GM20431 (cell line): Measurements from ENCODE around the gene KRT10.
"Not testable (repeated sequence)": the region's sequence is repeated elsewhere in the genome, so short reads cannot be mapped to it uniquely, and the experiment has no call there.

Experiments used
- in situ Hi-C: fragments of 300-500 bp; cut with MseI, MboI; formaldehyde crosslinking; loops from one replicate; pipeline ENCODE4 v1.15.0; 2020; ENCODE audit warnings: low sequenced_read_pairs; ENCODE audit not compliant: unreplicated experiment

The KRT10 gene

DNA sequence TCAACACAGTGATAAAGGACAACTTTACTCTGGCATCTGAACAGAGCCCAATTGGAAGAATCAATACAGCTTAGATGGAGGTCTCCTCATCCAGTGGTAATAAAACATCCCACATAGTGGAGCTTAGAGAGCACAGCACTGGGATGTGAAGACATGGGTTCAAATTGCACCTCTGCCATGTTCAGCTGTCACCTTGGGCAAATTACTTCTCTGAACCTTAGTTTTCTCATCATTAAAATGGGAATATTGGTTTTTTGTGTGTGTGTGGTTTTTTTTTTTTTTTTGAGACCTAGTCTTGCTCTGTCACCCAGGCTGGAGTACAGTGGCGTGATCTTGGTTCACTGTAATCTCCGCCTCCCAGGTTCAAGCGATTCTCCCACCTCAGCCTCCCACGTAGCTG lies 13.6 kb upstream of the KRT10 start:
- in situ Hi-C loops = no loop called here

DNA sequence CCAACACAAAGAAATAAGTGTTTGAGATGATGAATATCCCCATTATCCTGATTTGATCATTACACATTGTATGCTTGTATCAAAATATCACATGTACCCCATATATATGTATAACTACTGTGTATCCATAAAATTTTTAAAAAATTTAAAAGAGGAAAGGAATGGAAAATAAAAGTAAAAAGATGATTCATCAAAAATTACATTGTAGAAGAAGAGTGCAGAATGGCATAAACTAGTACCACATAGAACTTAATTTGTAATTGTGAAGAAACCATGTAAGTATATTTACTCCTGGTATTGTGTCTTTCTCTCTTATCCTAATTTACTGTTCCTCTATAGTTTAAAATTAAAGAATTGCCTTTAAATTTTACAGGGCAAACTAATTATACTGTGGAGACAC lies 11.5 kb upstream of the KRT10 start:
- in situ Hi-C loops = no loop called here

- in situ Hi-C loops = no loop called here
These were observed 10.4 kb upstream of the KRT10 start for GRCh38 chr17:40832840-40833239.

DNA sequence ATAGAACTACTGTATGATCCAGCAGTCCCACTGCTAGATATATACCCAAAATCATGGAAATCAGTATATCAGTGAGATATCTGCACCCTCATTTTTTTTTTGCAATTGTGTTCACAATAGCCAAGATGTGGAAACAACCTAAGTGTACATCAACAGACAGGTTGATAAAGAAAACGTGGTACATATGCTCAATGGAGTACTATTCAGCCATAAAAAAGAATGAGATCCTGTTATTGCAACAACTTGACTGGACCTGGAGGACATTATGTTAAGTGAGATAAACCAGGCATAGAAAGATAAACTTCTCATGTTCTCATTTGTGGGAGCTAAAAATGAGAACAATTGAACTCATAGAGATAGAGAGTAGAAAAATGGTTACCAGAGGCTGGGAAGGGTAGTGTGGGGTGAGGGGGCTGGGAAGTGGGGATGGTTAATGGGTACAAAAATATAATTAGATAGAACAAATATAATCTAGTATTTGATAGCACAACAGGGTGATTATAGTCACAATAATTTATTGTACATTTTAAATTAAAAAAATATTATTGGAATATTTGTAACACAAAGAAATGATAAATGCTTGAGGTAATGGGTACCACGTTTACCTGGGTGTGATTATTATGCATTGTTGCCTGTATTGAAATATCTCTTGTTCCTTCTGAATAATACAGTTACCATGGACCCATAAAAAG lies 7.8 kb upstream of the KRT10 start:
- in situ Hi-C loops = no loop called here

DNA sequence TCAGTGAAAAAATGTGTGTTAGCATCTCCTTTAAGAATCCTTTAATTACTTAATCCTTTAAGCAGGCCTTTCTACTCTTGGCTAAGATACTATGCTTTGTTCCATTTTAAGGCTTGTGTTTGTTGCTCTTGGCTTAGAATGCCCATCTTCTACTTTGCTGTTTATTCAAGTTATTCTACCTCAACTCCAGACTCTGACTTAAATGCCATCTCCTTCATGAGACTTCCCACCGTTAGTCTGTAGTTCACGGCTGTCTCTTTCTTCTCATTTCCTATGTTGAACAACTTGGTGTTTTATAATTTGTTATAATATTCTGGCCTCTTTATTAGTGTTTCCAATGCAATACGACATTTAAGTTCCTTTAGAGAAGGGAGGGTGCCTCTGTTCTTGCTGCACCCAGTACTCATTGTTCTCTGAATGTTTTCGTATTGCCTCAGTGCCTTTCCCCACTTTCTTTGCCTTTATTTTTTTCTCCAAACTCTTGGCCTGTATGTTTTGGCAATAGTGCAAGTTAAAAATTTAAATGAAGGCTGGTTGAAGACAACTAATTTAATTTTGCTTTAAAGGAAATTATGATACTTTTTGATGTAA lies 6.1 kb upstream of the KRT10 start:
- in situ Hi-C loops = no loop called here

DNA sequence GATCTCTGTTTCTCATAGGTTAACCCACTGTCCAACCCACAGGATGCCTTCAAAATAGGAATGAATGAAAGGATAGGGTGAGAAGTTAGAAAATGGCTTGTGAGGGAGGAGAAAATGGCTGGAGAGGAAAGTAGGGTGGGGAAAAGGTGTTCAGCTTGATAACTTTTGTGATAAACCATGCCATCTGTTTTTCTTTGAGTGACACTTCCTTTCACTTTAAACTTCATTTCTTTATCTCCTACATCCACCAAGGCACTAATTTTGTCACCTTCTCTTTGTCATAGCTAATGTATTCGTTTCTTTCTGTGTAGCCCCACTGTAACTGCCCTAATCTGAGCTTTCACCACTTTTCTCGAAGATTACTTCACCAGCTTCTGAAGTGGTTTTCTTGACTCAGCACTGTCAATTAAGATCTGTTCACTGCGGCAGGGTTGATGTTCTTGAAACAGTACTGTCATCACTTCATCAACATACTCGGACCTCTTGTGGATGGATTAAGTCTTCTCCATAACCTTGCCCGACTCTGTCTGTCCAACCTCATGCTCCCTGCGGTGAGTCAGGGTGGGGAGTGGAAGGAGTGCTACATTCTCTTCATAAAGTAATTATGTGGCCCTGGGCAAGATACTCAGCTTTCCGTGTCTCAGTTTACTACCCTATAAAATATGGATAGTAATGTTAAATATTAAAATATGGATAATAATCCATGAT lies 5.5 kb upstream of the KRT10 start:
- in situ Hi-C loops = no loop called here

- in situ Hi-C loops = no loop called here
These were observed 3.2 kb upstream of the KRT10 start for GRCh38 chr17:40825599-40825998.

DNA sequence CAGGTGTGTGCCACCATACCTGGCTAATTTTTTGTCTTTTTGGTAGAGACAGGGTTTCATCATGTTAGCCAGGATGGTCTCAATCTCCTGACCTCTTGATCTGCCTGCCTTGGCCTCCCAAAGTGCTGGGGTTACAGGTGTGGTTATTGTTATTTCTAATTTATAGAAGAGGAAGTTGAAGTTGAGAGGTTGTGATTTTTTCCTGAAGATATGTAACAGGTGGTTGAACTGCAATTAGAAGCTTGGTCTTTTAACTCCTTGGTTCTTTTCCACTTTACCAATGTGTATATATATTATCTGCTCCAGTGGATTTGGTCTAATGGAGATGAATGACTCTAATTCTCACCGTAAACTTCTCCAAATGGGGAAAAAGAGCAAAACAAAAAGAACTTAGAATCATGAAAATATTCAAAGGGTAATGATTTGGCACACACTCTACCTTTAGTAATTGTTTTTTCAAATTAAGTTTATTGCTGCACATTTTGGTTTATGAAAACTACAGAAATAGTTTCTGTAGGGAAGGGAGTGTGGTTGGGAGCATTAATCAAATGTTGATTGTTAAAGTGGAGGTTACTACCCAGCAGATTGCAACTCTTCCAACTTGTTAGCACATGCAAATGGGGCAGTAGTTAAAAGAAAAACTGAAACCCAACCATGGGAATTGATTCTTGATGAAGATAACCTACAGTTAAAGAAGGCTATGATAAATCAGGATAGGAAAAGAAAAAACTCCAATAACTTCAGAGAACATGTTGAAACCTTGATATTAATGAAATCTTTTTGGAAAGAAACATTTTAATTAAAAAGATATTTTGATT lies 1.8 kb upstream of the KRT10 start:
- in situ Hi-C loops = no loop called here

DNA sequence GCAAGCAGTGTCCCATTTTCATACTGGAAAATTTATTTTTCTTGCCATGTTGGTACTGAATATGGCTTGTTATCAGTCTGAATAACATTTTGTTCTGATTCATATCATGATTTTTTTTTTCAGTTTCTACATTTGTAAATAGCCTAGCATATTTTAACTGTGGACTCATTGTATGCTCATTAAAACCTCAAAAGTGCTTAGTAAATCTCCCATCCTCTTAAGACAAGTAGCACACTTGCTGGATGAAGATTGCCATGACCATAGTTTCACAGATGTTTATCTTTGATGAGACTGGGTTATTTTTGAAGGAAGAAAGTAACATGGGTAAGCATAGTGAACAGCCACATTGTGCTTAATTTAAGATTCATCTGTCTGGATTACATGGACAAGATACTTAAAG lies 878 bp downstream of the KRT10 start:
- in situ Hi-C loops = no loop called here

DNA sequence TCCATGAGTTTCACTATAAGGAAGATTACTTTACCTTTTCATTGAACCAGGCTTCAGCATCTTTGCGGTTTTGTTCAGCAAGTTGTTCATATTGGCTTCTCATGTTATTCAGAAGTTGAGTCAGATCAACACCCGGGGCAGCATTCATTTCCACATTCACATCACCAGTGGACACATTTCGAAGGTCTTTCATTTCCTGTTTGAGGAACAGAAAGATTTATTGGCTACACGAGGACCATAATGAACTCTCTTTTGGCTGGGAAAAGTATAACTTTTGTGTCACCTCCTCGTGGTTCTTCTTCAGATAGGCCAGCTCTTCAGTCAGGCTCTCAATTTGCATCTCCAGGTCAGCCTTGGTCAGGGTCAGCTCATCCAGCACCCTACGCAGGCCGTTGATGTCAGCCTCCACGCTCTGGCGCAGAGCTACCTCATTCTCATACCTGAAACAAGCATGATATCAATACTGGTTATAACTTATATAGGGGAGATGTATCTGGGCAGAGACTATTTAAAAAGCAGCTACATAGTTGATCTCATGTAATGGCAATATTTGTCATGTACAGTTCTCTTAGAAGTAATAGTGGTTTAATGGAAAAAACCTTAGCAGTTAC lies 2.1 kb downstream of the KRT10 start:
- in situ Hi-C loops = no loop called here

DNA sequence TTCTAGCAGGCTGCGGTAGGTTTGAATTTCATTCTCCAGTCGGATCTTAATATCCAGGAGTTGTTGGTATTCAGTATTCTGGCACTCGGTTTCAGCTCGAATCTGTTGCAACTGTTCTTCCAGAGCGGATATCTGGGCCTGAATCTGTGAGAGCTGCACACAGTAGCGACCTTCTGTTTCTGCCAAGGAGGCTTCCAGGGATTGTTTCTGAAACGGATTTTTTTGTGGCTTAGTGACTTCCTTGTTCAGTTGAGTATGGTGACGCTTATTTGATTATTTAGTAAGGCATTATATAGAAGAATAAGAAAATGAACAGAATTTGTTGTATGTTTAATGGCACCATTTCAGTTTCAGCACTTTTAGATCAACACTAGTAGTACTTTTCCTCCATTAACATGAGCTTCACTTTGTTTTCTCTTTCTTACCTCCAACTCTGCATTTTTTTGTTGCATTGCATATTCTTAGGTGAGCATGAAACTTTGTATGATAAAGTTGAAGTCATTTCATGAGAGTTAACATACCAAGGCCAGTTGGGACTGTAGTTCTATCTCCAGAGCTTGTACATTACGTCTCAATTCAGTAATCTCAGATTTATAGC lies 2.8 kb downstream of the KRT10 start:
- in situ Hi-C loops = no loop called here

GRCh38 chr17:40818733-40819527 lies 3.5 kb downstream of the KRT10 start:
- in situ Hi-C loops = no loop called here

GRCh38 chr17:40818343-40818732 lies 4.1 kb downstream of the KRT10 start:
- in situ Hi-C loops = no loop called here

DNA sequence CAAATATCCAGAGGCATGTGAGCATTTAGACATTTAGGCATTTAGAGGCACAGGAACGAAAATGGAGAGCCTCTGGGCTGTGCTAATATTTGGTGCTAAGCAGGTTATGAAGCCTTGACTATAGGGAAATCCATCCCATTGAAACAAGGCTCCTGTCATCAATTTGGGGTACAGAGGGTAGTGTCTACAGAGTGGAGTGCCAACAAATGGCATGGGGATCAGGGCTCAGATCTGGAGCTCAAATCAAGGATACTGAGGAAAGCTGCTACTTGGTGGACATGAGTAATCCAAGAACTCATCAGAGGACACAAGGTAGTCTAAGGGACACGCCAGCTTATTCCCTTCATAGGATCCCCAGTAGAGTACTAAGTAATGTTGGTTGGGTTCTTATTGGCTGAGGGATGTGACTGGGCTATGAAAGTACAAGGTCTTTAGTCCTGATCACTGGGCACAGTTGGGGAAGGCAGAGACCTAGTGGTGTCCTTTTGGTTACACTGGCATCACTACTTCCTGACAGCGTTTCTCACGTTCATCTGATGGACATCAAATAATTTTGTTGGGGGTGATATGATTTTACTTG lies 5.2 kb downstream of the KRT10 start:
- in situ Hi-C loops = no loop called here

GRCh38 chr17:40816569-40816968 lies 5.8 kb downstream of the KRT10 start:
- in situ Hi-C loops = no loop called here

DNA sequence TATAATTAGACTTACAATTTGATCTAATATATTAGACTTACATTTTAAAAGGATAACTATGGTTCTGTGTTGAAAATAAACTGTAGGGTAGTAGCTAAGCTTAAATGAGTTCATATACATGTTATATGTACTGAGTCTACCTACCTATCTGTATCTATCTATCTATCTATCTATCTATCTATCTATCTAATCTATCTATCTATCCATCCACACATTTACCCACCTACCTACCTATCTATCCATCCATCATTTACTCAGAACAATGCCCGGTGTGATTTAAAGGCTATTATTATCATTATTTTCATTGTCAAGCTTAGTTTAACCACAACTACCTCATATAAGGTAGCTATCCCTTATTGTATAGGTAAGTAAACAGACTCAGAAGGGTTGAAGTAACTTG lies 7.0 kb downstream of the KRT10 start:
- in situ Hi-C loops = no loop called here

GRCh38 chr17:40814657-40815056 lies 7.8 kb downstream of the KRT10 start:
- in situ Hi-C loops = not testable (repeated sequence)

DNA sequence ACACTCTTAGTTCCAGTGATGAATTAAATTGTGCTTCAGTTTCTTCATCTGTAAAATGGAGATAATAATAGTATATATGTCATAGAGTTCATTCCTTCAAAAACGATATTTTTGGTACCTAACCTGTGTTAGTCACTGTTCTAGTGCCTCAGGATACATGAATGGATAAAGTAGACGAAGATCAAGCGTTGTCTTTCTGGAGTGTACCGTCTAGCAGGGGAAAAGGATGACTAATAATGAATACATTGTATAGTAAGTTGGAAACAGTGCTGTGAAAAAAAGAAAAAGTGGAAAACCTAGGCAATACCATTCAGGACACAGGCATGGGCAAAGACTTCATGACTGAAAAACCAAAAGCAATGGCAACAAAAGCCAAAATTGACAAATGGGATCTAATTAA lies 8.6 kb downstream of the KRT10 start:
- in situ Hi-C loops = no loop called here

DNA sequence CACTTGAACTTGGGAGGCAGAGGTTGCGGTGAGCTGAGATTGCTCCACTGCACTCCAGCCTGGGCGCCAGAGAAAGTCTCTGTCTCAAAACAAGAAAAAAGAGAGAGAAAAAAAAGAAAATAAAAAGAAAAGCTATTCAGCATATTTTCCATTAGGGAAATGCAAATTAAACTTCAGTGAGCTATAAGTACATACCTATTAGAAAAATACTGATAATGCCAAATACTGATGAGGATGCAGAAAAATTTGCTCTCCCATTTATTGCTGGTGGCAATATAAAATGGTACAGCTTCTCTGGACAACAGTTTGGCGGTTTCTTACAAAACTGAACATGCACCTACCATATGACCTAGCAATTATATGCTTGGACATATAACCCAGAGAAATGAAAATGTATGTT lies 9.8 kb downstream of the KRT10 start:
- in situ Hi-C loops = no loop called here
